Neural cell (in vitro differentiated cells): ENCODE data around the gene LRRC1.

Experiments
- CTCF ChIP-seq: fragments of 450-650 bp; IDR thresholded peaks from 2 replicates; pipeline ENCODE4 v1.5.1; 2014; ENCODE audit warnings: antibody characterized with exemption, mild to moderate bottlenecking, moderate library complexity; ENCODE audit not compliant: poor library complexity, severe bottlenecking
- EP300 ChIP-seq: fragments of 450-650 bp; conservative IDR thresholded peaks from 2 replicates; pipeline ENCODE4 v1.6.1; 2014; ENCODE audit warnings: antibody characterized with exemption, mild to moderate bottlenecking, moderate library complexity; ENCODE audit not compliant: poor library complexity, severe bottlenecking
- EZH2 ChIP-seq: fragments of 200-600, 300-800 bp; shearing (Covaris generic), sonication (generic); IDR thresholded peaks from 2 replicates; pipeline ENCODE4 v1.6.1; 2014; ENCODE audit warnings: antibody characterized with exemption, low read length, borderline replicate concordance, mild to moderate bottlenecking; ENCODE audit not compliant: insufficient read depth, poor library complexity, severe bottlenecking
- MXI1 ChIP-seq: fragments of 450-650 bp; conservative IDR thresholded peaks from 2 replicates; pipeline ENCODE4 v1.6.1; 2014; ENCODE audit warnings: antibody characterized with exemption, mild to moderate bottlenecking; ENCODE audit not compliant: poor library complexity, severe bottlenecking
- POLR2AphosphoS5 ChIP-seq: IDR thresholded peaks from 2 replicates; pipeline ENCODE4 v1.6.1; 2012
- SMC3 ChIP-seq: fragments of 450-650 bp; conservative IDR thresholded peaks from 2 replicates; pipeline ENCODE4 v1.6.1; 2014; ENCODE audit warnings: antibody characterized with exemption, mild to moderate bottlenecking, moderate library complexity; ENCODE audit not compliant: poor library complexity

GRCh38 chr6:53906842-53907241 is 112.0 kb downstream of the LRRC1 start:
- no peak for TF ChIP-seq POLR2AphosphoS5
- no peak for TF ChIP-seq CTCF
- TF ChIP-seq EZH2, result no peak
- TF ChIP-seq EP300, result no peak
- no peak for TF ChIP-seq SMC3
- no peak for TF ChIP-seq MXI1
